ENCODE results near the gene HACE1. TPM values are rescaled to one million over a fixed set of nuclear protein-coding genes. Genes with fewer than 3 reads are reported as not detected.
"Not testable (repeated sequence)": the region's sequence is repeated elsewhere in the genome, so short reads cannot be mapped to it uniquely, and the experiment has no call there.

Gene HACE1
- total RNA-seq, 1 donor from 2014 or later: 5.9 TPM

- TF ChIP-seq, protein P1, sequence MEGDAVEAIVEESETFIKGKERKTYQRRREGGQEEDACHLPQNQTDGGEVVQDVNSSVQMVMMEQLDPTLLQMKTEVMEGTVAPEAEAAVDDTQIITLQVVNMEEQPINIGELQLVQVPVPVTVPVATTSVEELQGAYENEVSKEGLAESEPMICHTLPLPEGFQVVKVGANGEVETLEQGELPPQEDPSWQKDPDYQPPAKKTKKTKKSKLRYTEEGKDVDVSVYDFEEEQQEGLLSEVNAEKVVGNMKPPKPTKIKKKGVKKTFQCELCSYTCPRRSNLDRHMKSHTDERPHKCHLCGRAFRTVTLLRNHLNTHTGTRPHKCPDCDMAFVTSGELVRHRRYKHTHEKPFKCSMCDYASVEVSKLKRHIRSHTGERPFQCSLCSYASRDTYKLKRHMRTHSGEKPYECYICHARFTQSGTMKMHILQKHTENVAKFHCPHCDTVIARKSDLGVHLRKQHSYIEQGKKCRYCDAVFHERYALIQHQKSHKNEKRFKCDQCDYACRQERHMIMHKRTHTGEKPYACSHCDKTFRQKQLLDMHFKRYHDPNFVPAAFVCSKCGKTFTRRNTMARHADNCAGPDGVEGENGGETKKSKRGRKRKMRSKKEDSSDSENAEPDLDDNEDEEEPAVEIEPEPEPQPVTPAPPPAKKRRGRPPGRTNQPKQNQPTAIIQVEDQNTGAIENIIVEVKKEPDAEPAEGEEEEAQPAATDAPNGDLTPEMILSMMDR (IDR thresholded peaks at IDR 0.05; ENCODE audit: borderline replicate concordance): no peak
- intact Hi-C loops (cut with micrococcal nuclease): no loop called here
- H3K27me3 ChIP-seq (ENCODE audit: low read depth): no peaks in the 10 kb centered on the region
Measured at GRCh38 chr6:104837158-104837557, 22.6 kb downstream of the HACE1 start.

DNA sequence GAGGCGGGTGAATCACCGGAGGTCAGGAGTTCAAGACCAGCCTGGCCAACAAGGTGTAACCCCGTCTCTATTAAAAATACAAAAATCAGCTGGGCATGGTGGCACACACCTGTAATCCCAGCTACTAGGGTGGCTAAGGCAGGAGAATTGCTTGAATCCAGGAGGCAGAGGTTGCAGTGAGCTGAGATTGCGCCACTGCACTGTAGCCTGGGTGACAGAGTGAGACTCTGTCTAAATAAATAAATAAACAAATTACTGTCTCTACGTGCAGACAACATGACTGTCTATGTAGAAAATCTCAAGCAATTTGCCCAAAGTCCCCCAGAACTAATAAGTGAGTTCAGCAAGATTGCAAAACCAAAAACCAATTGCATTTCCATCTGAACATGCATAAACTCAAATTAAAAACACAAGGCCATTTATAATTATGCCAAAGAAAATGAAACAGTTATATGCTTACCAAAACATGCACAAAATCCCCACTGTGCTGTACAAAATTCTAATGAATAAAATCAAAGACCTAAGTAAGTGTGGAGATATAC, 23.2 kb downstream of the HACE1 start:
- peaks cover 33% of the 10 kb centered on the region for H3K36me3 ChIP-seq
- H3K9me3 ChIP-seq (replicated peaks); H3K27ac ChIP-seq (replicated peaks); H3K4me3 ChIP-seq; H3K4me1 ChIP-seq; intact Hi-C loops (cut with micrococcal nuclease); H3K27me3 ChIP-seq (ENCODE audit: low read depth); DNase-seq: not testable (repeated sequence)

More at GRCh38 chr6:104837158-104837557, 22.6 kb downstream of the HACE1 start:
- Histone ChIP-seq H3K27ac (replicated peaks) (no peak overlapping the region), H3K4me1 (no peaks in the 10 kb centered on the region), H3K9me3 (replicated peaks) (no peaks in the 10 kb centered on the region), H3K36me3 (peaks cover 39% of the 10 kb centered on the region), H3K4me3 (no peak overlapping the region)
- no peak for DNase-seq

DNA sequence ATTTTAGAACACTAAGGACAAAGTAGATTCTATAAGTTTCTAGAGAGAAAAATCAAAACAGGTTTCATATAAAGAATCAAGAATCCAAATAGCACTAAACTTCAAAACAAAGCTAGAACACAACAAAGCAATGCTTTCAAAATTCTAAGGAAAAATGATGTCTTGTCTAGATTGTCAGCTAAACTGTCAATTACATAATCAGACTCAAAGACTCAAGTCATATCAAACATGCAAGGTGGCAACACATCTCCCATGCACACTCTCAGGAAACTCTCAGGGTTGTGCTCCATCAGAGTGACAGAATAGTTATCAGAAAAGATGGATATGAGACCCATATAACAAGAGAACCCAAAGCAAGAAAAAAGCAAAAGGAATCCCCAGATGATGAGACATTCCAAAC, 23.9 kb downstream of the HACE1 start:
- TF ChIP-seq, protein P1 (IDR thresholded peaks at IDR 0.05; ENCODE audit: borderline replicate concordance): no peak
- intact Hi-C loops (cut with micrococcal nuclease): no loop called here

GRCh38 chr6:104829183-104829958, 30.3 kb downstream of the HACE1 start:
- TF ChIP-seq, protein P1 (IDR thresholded peaks at IDR 0.05; ENCODE audit: borderline replicate concordance): no peak
- Histone ChIP-seq H3K4me3 (no peak overlapping the region), H3K27me3 (ENCODE audit: low read depth) (no peaks in the 10 kb centered on the region), H3K36me3 (peaks cover 32% of the 10 kb centered on the region), H3K27ac (replicated peaks) (no peak overlapping the region), H3K9me3 (replicated peaks) (no peaks in the 10 kb centered on the region), H3K4me1 (no peaks in the 10 kb centered on the region)
- no peak for DNase-seq
- intact Hi-C loops (cut with micrococcal nuclease): no loop called here

More for the DNA sequence above, 23.9 kb downstream of the HACE1 start:
- Histone ChIP-seq H3K27me3 (ENCODE audit: low read depth) (no peaks in the 10 kb centered on the region), H3K4me3 (no peak overlapping the region), H3K9me3 (replicated peaks) (no peaks in the 10 kb centered on the region), H3K4me1 (no peaks in the 10 kb centered on the region), H3K27ac (replicated peaks) (no peak overlapping the region), H3K36me3 (peaks cover 38% of the 10 kb centered on the region)
- DNase-seq: no peak

- H3K27ac ChIP-seq (replicated peaks): no peak overlapping the region
- no peaks in the 10 kb centered on the region for H3K9me3 ChIP-seq (replicated peaks)
- H3K4me1 ChIP-seq: no peaks in the 10 kb centered on the region
- TF ChIP-seq, protein P1 (IDR thresholded peaks at IDR 0.05; ENCODE audit: borderline replicate concordance): no peak
- H3K36me3 ChIP-seq: peaks cover 34% of the 10 kb centered on the region
- H3K27me3 ChIP-seq (ENCODE audit: low read depth): no peaks in the 10 kb centered on the region
- H3K4me3 ChIP-seq: no peak overlapping the region
- DNase-seq: no peak
- intact Hi-C loops (cut with micrococcal nuclease): no loop called here
Measured at GRCh38 chr6:104828478-104828877, 31.2 kb downstream of the HACE1 start.

- H3K4me3 ChIP-seq; H3K4me1 ChIP-seq; intact Hi-C loops (cut with micrococcal nuclease); DNase-seq; H3K27ac ChIP-seq (replicated peaks); H3K27me3 ChIP-seq (ENCODE audit: low read depth): not testable (repeated sequence)
- peaks cover 16% of the 10 kb centered on the region for H3K9me3 ChIP-seq (replicated peaks)
- H3K36me3 ChIP-seq: peaks cover 40% of the 10 kb centered on the region
Measured at GRCh38 chr6:104820820-104821219, 38.9 kb downstream of the HACE1 start.
